IPS DF 4.7 (cell line): Measurements from ENCODE around the gene EXOC3L1.
A peak's percentile ranks its signal among the peaks of the same experiment; 100 is the strongest.

Experiments used
- DNase-seq: peaks from one replicate; pipeline ENCODE4 v3.0.0-alpha.2; 2013; ENCODE audit warnings: low spot score; ENCODE audit errors: extremely low read depth

Gene EXOC3L1

GRCh38 chr16:67190041-67190440 is at the start of gene EXOC3L1:
TSS of gene EXOC3L1 (minus strand) at chr16:67190136. CDS start at chr16:67189676, 460 bp downstream.
- DNase-seq: no peak

GRCh38 chr16:67238806-67239470 is 49.0 kb upstream of the EXOC3L1 start:
- DNase-seq: no peak

- no peak for DNase-seq
Measured at GRCh38 chr16:67238278-67238575, 48.3 kb upstream of the EXOC3L1 start.

- no peak for DNase-seq
Measured at GRCh38 chr16:67237396-67238277, 47.7 kb upstream of the EXOC3L1 start.

GRCh38 chr16:67236563-67237395 is 46.8 kb upstream of the EXOC3L1 start:
- no peak for DNase-seq

- DNase-seq: no peak
Measured at GRCh38 chr16:67235816-67236562, 46.1 kb upstream of the EXOC3L1 start.

GRCh38 chr16:67234180-67234597 is 44.3 kb upstream of the EXOC3L1 start:
- no peak for DNase-seq

- DNase-seq: no peak
Measured at GRCh38 chr16:67233596-67233995, 43.7 kb upstream of the EXOC3L1 start.

- DNase-seq: no peak
Measured at GRCh38 chr16:67230809-67231660, 41.1 kb upstream of the EXOC3L1 start.

- no peak for DNase-seq
Measured at GRCh38 chr16:67229906-67230808, 40.2 kb upstream of the EXOC3L1 start.

GRCh38 chr16:67228905-67229304 is 39.0 kb upstream of the EXOC3L1 start:
- DNase-seq: no peak

- no peak for DNase-seq
Measured at GRCh38 chr16:67228034-67228785, 38.3 kb upstream of the EXOC3L1 start.

- no peak for DNase-seq
Measured at GRCh38 chr16:67227567-67227921, 37.6 kb upstream of the EXOC3L1 start.

GRCh38 chr16:67226804-67227566 is 37.0 kb upstream of the EXOC3L1 start, which contains the start of gene TMEM208:
TSS of gene TMEM208 (plus strand) at chr16:67227130. CDS start at chr16:67227219, 89 bp downstream.
- peak; percentile 92 for DNase-seq

- no peak for DNase-seq
Measured at GRCh38 chr16:67226295-67226803, 36.4 kb upstream of the EXOC3L1 start.

- no peak for DNase-seq
Measured at GRCh38 chr16:67223992-67224391, 34.1 kb upstream of the EXOC3L1 start.
